ENCODE measurements around the gene VEPH1.

VEPH1 gene

DNA sequence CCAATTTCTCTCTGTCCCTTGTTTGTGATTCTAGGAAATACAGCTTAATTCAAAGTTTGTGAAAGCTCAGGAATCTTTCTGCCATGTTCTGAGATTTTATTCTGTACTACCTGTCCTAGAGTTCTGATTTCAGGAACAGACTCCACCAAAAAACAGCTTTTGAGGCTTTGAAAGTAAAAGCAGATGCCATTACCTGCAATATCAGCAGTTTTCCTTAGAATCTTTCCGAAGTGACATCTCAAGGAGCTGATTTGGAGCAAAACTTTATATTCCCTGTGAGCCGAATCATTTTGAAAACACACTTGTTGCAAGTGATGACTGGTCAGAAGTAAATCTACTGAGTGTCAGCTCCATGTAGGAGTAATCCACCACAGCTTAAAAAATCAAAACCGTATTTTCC, 284.0 kb downstream of the VEPH1 start:
- H3K27me3 ChIP-seq (replicated peaks) = no peaks in the 10 kb centered on the region
- H3K4me3 ChIP-seq (ENCODE audit: low read depth, low read length) = no peak overlapping the region
- DNase-seq = no peak
- TF ChIP-seq, protein P1, sequence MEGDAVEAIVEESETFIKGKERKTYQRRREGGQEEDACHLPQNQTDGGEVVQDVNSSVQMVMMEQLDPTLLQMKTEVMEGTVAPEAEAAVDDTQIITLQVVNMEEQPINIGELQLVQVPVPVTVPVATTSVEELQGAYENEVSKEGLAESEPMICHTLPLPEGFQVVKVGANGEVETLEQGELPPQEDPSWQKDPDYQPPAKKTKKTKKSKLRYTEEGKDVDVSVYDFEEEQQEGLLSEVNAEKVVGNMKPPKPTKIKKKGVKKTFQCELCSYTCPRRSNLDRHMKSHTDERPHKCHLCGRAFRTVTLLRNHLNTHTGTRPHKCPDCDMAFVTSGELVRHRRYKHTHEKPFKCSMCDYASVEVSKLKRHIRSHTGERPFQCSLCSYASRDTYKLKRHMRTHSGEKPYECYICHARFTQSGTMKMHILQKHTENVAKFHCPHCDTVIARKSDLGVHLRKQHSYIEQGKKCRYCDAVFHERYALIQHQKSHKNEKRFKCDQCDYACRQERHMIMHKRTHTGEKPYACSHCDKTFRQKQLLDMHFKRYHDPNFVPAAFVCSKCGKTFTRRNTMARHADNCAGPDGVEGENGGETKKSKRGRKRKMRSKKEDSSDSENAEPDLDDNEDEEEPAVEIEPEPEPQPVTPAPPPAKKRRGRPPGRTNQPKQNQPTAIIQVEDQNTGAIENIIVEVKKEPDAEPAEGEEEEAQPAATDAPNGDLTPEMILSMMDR (IDR thresholded peaks at IDR 0.05; ENCODE audit: low read depth, low read length, missing control alignments) = no peak
- H3K27ac ChIP-seq = no peak overlapping the region
- no peaks in the 10 kb centered on the region for H3K36me3 ChIP-seq (replicated peaks)
- in situ Hi-C loops (cut with HindIII; ENCODE audit: low pct_ligation_motif_present, low sequenced_read_pairs) = no loop called here

All from brain microvascular endothelial cell (primary cell).